Measurements from ENCODE around the gene PLEKHA4.

DNA sequence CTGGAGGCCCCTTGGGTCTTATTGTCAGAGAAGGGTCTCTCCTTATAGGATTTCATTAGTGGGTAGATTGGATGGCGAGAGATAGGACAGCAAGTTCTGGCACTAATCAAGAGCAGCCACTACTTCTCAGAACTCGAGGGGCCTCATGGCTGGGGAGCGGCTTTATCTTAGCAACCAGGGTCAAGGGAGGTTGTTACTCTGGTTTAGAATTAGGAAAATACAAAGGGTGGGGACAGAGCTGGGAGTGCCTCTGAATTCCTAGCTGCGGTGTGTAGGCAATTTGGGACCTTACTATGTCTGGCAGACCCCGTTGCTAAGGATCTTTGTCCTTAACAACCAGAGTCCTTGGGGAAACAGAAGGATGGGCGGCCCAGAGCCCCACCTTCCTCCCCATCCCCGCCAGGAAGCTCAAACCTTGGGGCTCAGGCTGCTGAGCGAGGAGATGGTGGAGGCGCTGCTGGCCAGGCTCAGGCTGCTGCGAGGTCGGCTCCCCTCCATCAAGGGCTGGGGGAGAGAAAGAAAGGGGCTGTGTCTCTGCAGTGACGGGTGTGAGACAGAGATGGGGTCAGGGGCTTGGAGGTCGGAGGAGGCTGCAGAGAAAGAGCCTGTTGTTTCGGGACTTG is 1.2 kb downstream of the PLEKHA4 start:
- TF ChIP-seq CTCF (IDR thresholded peaks at IDR 0.05; ENCODE audit: insufficient read depth, low read length) (no peak), POLR2AphosphoS5 (IDR thresholded peaks at IDR 0.05; ENCODE audit: low read depth) (no peak), SPI1 (IDR thresholded peaks at IDR 0.05; ENCODE audit: borderline replicate concordance, low read depth) (no peak), GABPA (IDR thresholded peaks at IDR 0.05; ENCODE audit: low read depth) (no peak)

Data from HL-60 (cell line).